SU-DHL-6 (cell line): ENCODE data around the gene EIF4E1B.

ENCODE experiments used
- H2AFZ ChIP-seq: fragments of 200-600 bp; sonication (generic); 2 replicates; pipeline ENCODE4 v1.6.1; 2014; ENCODE audit warnings: low read depth, mild to moderate bottlenecking, moderate library complexity, mixed read lengths, antibody characterized with exemption, low read length; ENCODE audit not compliant: severe bottlenecking
- H3F3A ChIP-seq: fragments of 200-600 bp; shearing (Covaris generic); 2 replicates; pipeline ENCODE4 v1.6.0; 2016; ENCODE audit warnings: antibody characterized with exemption, mild to moderate bottlenecking; ENCODE audit not compliant: insufficient read depth
- H3K27ac ChIP-seq: fragments of 200-600 bp; sonication (generic); 2 replicates; pipeline ENCODE4 v1.5.1; 2016; ENCODE audit warnings: low read depth, mild to moderate bottlenecking, low read length, moderate library complexity, mixed read lengths
- H3K27me3 ChIP-seq: fragments of 200-600 bp; sonication (generic), shearing (Covaris generic); 2 replicates; pipeline ENCODE4 v1.6.0; 2014; ENCODE audit warnings: mild to moderate bottlenecking, low read length
- H3K36me3 ChIP-seq: fragments of 200-600 bp; sonication (generic); 2 replicates; pipeline ENCODE4 v1.6.1; 2014; ENCODE audit warnings: mild to moderate bottlenecking, low read length, mixed read lengths
- H3K4me2 ChIP-seq: fragments of 300-600, 200-600 bp; shearing (Covaris generic), sonication (generic); 2 replicates; pipeline ENCODE4 v1.6.0; 2014; ENCODE audit warnings: low read length, low read depth, mild to moderate bottlenecking; ENCODE audit not compliant: poor library complexity, severe bottlenecking
- H3K4me3 ChIP-seq: fragments of 200-600 bp; sonication (generic); 2 replicates; pipeline ENCODE4 v1.5.1; 2014; ENCODE audit warnings: antibody characterized with exemption, low read length, mild to moderate bottlenecking, mixed read lengths; ENCODE audit not compliant: insufficient read depth, poor library complexity, severe bottlenecking
- H3K79me2 ChIP-seq: fragments of 200-600 bp; sonication (generic); 2 replicates; pipeline ENCODE4 v1.6.1; 2014; ENCODE audit warnings: mild to moderate bottlenecking, low read length, moderate library complexity; ENCODE audit not compliant: insufficient read depth
- H3K9ac ChIP-seq: fragments of 200-600 bp; sonication (generic); 2 replicates; pipeline ENCODE4 v1.7.0; 2014; ENCODE audit warnings: mild to moderate bottlenecking, low read length
- H3K9me2 ChIP-seq: fragments of 200-600 bp; sonication (generic); replicated peaks from 2 replicates; pipeline ENCODE4 v1.6.1; 2014; ENCODE audit warnings: low read length; ENCODE audit not compliant: insufficient read depth
- H3K9me3 ChIP-seq: fragments of 200-600 bp; sonication (generic); 2 replicates; pipeline ENCODE4 v1.6.1; 2014; ENCODE audit warnings: low read length, mixed read lengths; ENCODE audit not compliant: insufficient read depth
- H4K20me1 ChIP-seq: fragments of 200-600 bp; sonication (generic); 2 replicates; pipeline ENCODE4 v1.6.1; 2014; ENCODE audit warnings: low read depth, mild to moderate bottlenecking, antibody characterized with exemption, low read length, moderate library complexity, mixed read lengths
- CTCF ChIP-seq: fragments of 200-600 bp; sonication (generic); IDR thresholded peaks from one replicate; pipeline ENCODE4 v1.5.1; 2017; ENCODE audit warnings: antibody characterized with exemption, mild to moderate bottlenecking, low read length, moderate library complexity; ENCODE audit not compliant: insufficient read depth, poor library complexity, severe bottlenecking
- EZH2phosphoT487 ChIP-seq: fragments of 200-600 bp; sonication (generic), shearing (Covaris generic); conservative IDR thresholded peaks from 2 replicates; pipeline ENCODE4 v1.6.1; 2018; ENCODE audit warnings: mild to moderate bottlenecking, antibody characterized with exemption, low read length, moderate library complexity, mixed read lengths

Gene EIF4E1B

GRCh38 chr5:176687881-176688280 lies 57.4 kb downstream of the EIF4E1B start:
- H3K36me3 ChIP-seq, result no peaks in the 10 kb centered on the region
- no peaks in the 10 kb centered on the region for H3K79me2 ChIP-seq
- H3K4me2 ChIP-seq, result no peak overlapping the region
- H3F3A ChIP-seq, result no peaks in the 10 kb centered on the region
- H4K20me1 ChIP-seq, result no peaks in the 10 kb centered on the region
- peaks cover 10% of the 10 kb centered on the region; the same call in 1 of the 2 replicates for H3K9me3 ChIP-seq
- no peaks in the 10 kb centered on the region for H3K9me2 ChIP-seq
- H2AFZ ChIP-seq, result no peak overlapping the region
- H3K27me3 ChIP-seq, result no peaks in the 10 kb centered on the region
- H3K4me3 ChIP-seq, result no peak overlapping the region
- H3K9ac ChIP-seq, result no peak overlapping the region
- TF ChIP-seq EZH2phosphoT487, result no peak
- TF ChIP-seq CTCF, result no peak
- H3K27ac ChIP-seq, result no peak overlapping the region

GRCh38 chr5:176690911-176691310 lies 60.4 kb downstream of the EIF4E1B start:
- H3K27me3 ChIP-seq, result no peaks in the 10 kb centered on the region
- no peak for TF ChIP-seq CTCF
- no peak for TF ChIP-seq EZH2phosphoT487
- H3F3A ChIP-seq, result no peaks in the 10 kb centered on the region
- no peaks in the 10 kb centered on the region for H3K36me3 ChIP-seq
- no peaks in the 10 kb centered on the region for H4K20me1 ChIP-seq
- no peak overlapping the region for H3K27ac ChIP-seq
- no peak overlapping the region for H2AFZ ChIP-seq
- H3K9me2 ChIP-seq, result no peaks in the 10 kb centered on the region
- H3K9me3 ChIP-seq, result peaks cover 10% of the 10 kb centered on the region; the same call in 1 of the 2 replicates
- no peak overlapping the region for H3K4me3 ChIP-seq
- H3K79me2 ChIP-seq, result no peaks in the 10 kb centered on the region
- H3K4me2 ChIP-seq, result no peak overlapping the region
- no peak overlapping the region for H3K9ac ChIP-seq

GRCh38 chr5:176691524-176691923 lies 61.0 kb downstream of the EIF4E1B start:
- no peaks in the 10 kb centered on the region for H3K27me3 ChIP-seq

More at GRCh38 chr5:176691524-176691923, 61.0 kb downstream of the EIF4E1B start:
- H3K4me2 ChIP-seq, result no peak overlapping the region
- TF ChIP-seq EZH2phosphoT487 (no peak), CTCF (no peak)
- peaks cover 10% of the 10 kb centered on the region; the same call in 1 of the 2 replicates for H3K9me3 ChIP-seq
- no peak overlapping the region for H3K27ac ChIP-seq
- H3K4me3 ChIP-seq, result no peak overlapping the region
- H3K79me2 ChIP-seq, result no peaks in the 10 kb centered on the region
- no peak overlapping the region for H3K9ac ChIP-seq
- H2AFZ ChIP-seq, result no peak overlapping the region
- H4K20me1 ChIP-seq, result no peaks in the 10 kb centered on the region
- no peaks in the 10 kb centered on the region for H3F3A ChIP-seq
- no peaks in the 10 kb centered on the region for H3K9me2 ChIP-seq
- H3K36me3 ChIP-seq, result no peaks in the 10 kb centered on the region
